Lung (tissue), 12 donors: ENCODE measurements around the gene JSRP1. TPM values are rescaled to one million over a fixed set of nuclear protein-coding genes. Genes with fewer than 3 reads are reported as not detected.

ENCODE experiments used
- ATAC-seq: fragments of 200-7000 bp; cut with Tn5 transposase; one replicate; pipeline ENCODE4 v1.9.1; 2020; ENCODE audit warnings: moderate number of reproducible peaks; ENCODE audit not compliant: insufficient read depth, low FRiP score
- DNase-seq, 3 donors: peaks; one replicate each; pipeline ENCODE4 v3.0.0-alpha.2; 2013 to 2017
- H3K27ac ChIP-seq, 2 donors: one replicate each; pipeline ENCODE4 v1.5.1; 2013; ENCODE audit warnings: mild to moderate bottlenecking in 2 of 2, moderate library complexity in 2 of 2, control low read depth in 1 of 2, inconsistent platforms in 1 of 2, low read depth in 1 of 2, low read length in 1 of 2
- H3K27me3 ChIP-seq, 3 donors: one replicate each; pipeline ENCODE4 v1.5.1; 2013; ENCODE audit warnings: low read length in 2 of 3; ENCODE audit not compliant: control insufficient read depth in 3 of 3, insufficient read depth in 3 of 3
- H3K36me3 ChIP-seq, 4 donors: one replicate each; pipeline ENCODE4 v1.5.1; 2013; ENCODE audit warnings: low read length in 4 of 4, mild to moderate bottlenecking in 1 of 4, moderate library complexity in 1 of 4; ENCODE audit not compliant: control insufficient read depth in 4 of 4, insufficient read depth in 4 of 4
- H3K4me1 ChIP-seq, 5 donors: one replicate each; pipeline ENCODE4 v1.5.1; 2013; ENCODE audit warnings: low read length in 5 of 5, mild to moderate bottlenecking in 2 of 5, moderate library complexity in 1 of 5; ENCODE audit not compliant: control insufficient read depth in 5 of 5, insufficient read depth in 5 of 5
- H3K4me3 ChIP-seq: one replicate; pipeline ENCODE4 v1.5.1; 2013; ENCODE audit warnings: mild to moderate bottlenecking, control low read depth, moderate library complexity
- H3K9ac ChIP-seq, 2 donors: one replicate each; pipeline ENCODE4 v1.5.1; 2013; ENCODE audit warnings: low read length in 2 of 2, control low read depth in 1 of 2; ENCODE audit not compliant: insufficient read depth in 1 of 2
- H3K9me3 ChIP-seq, 4 donors: one replicate each; pipeline ENCODE4 v1.5.1; 2013; ENCODE audit warnings: low read length in 3 of 4, mild to moderate bottlenecking in 1 of 4, moderate library complexity in 1 of 4; ENCODE audit not compliant: control insufficient read depth in 4 of 4, insufficient read depth in 3 of 4
- WGBS, 2 donors: extraction: QIAGEN DNeasy Blood & Tissue Kit; methylation state at CpG; one replicate each; pipeline ENCODE4 v1.1.7; 2013; 5-methylcytosine and 5-hydroxymethylcytosine counted together
- polyA plus RNA-seq, 2 donors: library from polyadenylated mRNA; stranded (reverse); fragments of 200-250 nt; gene quantifications; one replicate each; pipeline ENCODE4 v1.2.1, GENCODE V29; 2013
- total RNA-seq, 2 donors: library from RNA; depleted of rRNA in 1 of 2; stranded (reverse); fragments of >200 nt in 1 of 2; gene quantifications; one replicate each; pipeline ENCODE4 v1.2.1, GENCODE V29; 2014 to 2021
- TF ChIP-seq, protein P1 (sequence below): IDR thresholded peaks from 2 replicates; pipeline ENCODE4 v1.5.1; 2012; ENCODE audit warnings: mild to moderate bottlenecking; ENCODE audit errors: control extremely low read depth, extremely low read depth
- donor health status: control.
- donor health status: control.
- donor health status: Bipolar disorder and iron deficiency.
- donor health status: healthy.
- donor health status: DM: yes; HTN: yes; CAD: no.

The JSRP1 gene
- total and polyA plus RNA-seq, 4 donors = 0.61 to 2.3 (median 0.88) TPM

DNA sequence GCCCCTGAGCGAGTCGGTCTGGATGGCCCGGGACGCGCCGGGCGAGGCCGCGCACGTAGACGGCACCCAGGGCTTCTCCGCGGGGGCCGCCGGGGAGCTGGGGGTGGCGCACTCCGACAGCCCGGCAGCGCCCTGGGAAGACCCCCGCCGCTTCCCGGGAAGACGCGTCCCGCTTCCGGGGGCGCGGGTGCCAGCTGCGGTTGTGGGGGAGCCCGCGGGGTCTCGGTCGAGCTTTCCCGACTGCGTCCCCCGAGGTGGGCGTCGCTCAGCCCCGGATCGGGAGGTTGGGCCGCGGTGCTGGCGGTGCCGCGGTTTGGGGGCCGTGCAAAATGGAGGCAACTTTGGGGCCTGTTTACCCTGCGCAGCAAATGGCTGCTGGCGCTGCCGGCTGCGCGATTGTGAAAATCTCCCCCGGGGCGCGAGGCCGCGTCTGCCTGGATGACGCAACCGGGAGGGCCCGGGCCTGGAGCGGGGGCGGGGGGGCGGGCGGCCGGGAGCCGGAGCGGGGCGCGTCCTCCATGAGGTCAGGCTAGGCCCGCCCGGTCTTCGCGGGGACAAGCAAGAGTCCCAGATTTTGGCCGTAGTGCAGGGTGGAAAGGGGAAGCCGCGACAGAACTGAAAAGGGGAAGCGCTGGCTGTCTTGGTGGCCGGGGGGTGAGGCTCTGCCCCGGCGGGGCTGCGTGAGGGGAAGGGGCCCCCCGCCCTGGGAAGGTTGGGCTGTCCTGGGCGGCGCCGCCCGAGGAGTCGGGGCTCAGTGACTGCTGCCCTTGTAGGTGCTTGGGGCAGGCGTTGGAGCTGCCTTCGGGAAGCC is 14.4 kb upstream of the JSRP1 start:
- Histone ChIP-seq H3K36me3 (peaks cover 4 to 22% (median 11%) of the 10 kb centered on the region in 4 donors), H3K4me1 (peaks cover 0 to 28% (median 14%) of the 10 kb centered on the region in 5 donors), H3K9ac (peak overlapping the region; percentile 46 to 61), H3K4me3 (peak overlapping the region; percentile 81), H3K9me3 (no peaks in the 10 kb centered on the region), H3K27ac (peak overlapping the region; percentile 99), H3K27me3 (no peaks in the 10 kb centered on the region)
- TF ChIP-seq, protein P1, sequence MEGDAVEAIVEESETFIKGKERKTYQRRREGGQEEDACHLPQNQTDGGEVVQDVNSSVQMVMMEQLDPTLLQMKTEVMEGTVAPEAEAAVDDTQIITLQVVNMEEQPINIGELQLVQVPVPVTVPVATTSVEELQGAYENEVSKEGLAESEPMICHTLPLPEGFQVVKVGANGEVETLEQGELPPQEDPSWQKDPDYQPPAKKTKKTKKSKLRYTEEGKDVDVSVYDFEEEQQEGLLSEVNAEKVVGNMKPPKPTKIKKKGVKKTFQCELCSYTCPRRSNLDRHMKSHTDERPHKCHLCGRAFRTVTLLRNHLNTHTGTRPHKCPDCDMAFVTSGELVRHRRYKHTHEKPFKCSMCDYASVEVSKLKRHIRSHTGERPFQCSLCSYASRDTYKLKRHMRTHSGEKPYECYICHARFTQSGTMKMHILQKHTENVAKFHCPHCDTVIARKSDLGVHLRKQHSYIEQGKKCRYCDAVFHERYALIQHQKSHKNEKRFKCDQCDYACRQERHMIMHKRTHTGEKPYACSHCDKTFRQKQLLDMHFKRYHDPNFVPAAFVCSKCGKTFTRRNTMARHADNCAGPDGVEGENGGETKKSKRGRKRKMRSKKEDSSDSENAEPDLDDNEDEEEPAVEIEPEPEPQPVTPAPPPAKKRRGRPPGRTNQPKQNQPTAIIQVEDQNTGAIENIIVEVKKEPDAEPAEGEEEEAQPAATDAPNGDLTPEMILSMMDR = no peak
- DNase-seq = peak; percentile 80 to 89 (median 85)
- peak; percentile 50 for ATAC-seq
- WGBS, 2 donors = 0% methylated on average over 77 to 88 of the region's 88 CpGs

DNA sequence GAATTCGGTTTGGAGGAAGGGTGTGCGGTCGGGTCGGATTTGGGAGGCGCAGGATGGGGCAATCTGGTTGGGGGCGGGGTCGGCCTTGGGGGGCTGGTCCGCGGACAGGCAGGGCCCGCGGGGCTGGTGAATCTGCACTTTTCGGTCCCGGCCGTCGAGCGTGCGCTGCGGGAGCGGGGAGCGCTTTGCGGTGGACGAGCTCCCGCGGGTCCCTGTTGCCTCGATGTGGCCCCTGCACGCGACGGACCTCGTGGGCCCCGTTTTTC is 13.9 kb upstream of the JSRP1 start:
- DNase-seq = no peak
- peak overlapping the region; percentile 81 for H3K4me3 ChIP-seq

DNA sequence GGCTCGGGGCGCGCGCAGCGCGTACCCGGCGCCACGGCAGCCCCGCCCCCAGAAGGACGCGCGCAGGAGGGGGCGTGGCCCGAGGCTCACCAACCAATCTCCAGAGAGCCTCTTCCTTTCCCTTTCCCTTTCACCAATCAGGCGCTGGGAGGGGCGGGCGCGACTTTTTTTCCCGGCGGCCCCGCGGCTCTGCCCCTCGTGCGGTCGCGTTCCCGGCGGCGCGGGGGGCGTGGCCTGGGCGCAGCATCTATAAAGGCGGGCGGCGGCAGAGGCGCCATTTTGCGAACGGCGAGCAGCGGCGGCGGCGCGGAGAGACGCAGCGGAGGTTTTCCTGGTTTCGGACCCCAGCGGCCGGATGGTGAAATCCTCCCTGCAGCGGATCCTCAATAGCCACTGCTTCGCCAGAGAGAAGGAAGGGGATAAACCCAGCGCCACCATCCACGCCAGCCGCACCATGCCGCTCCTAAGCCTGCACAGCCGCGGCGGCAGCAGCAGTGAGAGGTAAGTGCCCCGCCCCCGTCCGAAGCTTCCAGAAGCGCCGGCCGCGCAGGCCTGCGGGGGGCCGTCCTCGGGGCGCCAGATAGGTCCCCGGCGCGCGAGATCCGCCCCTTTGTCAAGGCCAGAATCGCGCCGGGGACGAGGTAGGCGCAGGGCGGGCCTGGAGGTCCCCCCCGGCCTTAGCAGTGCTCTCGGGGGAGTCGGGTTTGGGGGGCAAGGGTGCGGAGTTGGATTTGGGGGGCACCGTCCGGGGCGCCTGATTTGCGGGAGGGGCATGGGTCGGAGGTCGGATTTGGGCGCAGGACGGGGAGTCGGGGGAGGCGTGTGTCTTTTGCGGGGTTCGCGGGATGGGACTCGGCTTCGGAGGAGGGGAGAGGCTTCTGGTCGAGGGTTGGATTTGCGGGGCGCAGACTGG is 13.3 kb upstream of the JSRP1 start:
- WGBS, 2 donors = 1% methylated on average over 95 to 103 of the region's 103 CpGs
- ATAC-seq = peak; percentile 75
- H3K9me3 ChIP-seq = no peaks in the 10 kb centered on the region

More for the DNA sequence above, 13.9 kb upstream of the JSRP1 start:
- peak overlapping the region; percentile 46 to 61 for H3K9ac ChIP-seq
- 0 to 1% methylated on average over 29 to 30 of the region's 30 CpGs for WGBS, 2 donors
- H3K27ac ChIP-seq = peak overlapping the region; percentile 99
- ATAC-seq = no peak
- TF ChIP-seq, protein P1 = no peak
- H3K9me3 ChIP-seq = no peaks in the 10 kb centered on the region
- no peaks in the 10 kb centered on the region for H3K27me3 ChIP-seq
- H3K4me1 ChIP-seq = peaks cover 0 to 23% (median 14%) of the 10 kb centered on the region in 5 donors
- H3K36me3 ChIP-seq = peaks cover 4 to 19% (median 9%) of the 10 kb centered on the region in 4 donors

More for the DNA sequence above, 13.3 kb upstream of the JSRP1 start:
- peak; percentile 98 to 99 (median 98) for DNase-seq
- Histone ChIP-seq H3K36me3 (peaks cover 4 to 19% (median 9%) of the 10 kb centered on the region in 4 donors), H3K9ac (peak overlapping the region; percentile 46 to 90), H3K27me3 (no peaks in the 10 kb centered on the region), H3K4me1 (peaks cover 0 to 21% (median 12%) of the 10 kb centered on the region in 5 donors), H3K27ac (peak overlapping the region; percentile 99), H3K4me3 (peak overlapping the region; percentile 81)
- TF ChIP-seq, protein P1 = peak; percentile 1
